Naive thymus-derived CD4-positive, alpha-beta T cell (primary cell): ENCODE measurements around the gene ATP5F1E. TPM values are rescaled to one million over a fixed set of nuclear protein-coding genes. Genes with fewer than 3 reads are reported as not detected.

ENCODE experiments used
- ATAC-seq: fragments of 150-1000 bp; cut with Tn5 transposase; 2 replicates; pipeline ENCODE4 v1.10.0; 2021; ENCODE audit warnings: mild to moderate bottlenecking, moderate library complexity
- CTCF ChIA-PET: fragments of 350-600 bp; sonication (Branson Sonifier 250); formaldehyde crosslinking; loops from one replicate; lab custom pipeline; 2021; ENCODE audit warnings: antibody characterized with exemption; lab: Charles Lee
- POLR2A ChIA-PET: fragments of 350-600 bp; sonication (Branson Sonifier 250); formaldehyde crosslinking; loops from one replicate; lab custom pipeline; 2021; ENCODE audit warnings: antibody characterized with exemption, inconsistent platforms; lab: Charles Lee
- DNase-seq, 9 donors: peaks; one replicate each; pipeline versions ENCODE4 v3.0.0 to v3.0.0-alpha.2; 2020 to 2022; ENCODE audit warnings: mixed read lengths in 1 of 9
- H3K27ac ChIP-seq: one replicate; pipeline ENCODE4 v1.7.0; 2013; ENCODE audit warnings: mild to moderate bottlenecking, low read depth, low read length, moderate library complexity
- H3K27me3 ChIP-seq, 2 donors: one replicate each; pipeline ENCODE4 v1.7.0; 2013; ENCODE audit warnings: low read length in 2 of 2, mild to moderate bottlenecking in 2 of 2, moderate library complexity in 2 of 2; ENCODE audit not compliant: control insufficient read depth in 2 of 2, insufficient read depth in 2 of 2
- H3K36me3 ChIP-seq, 3 experiments: 1 replicate in 2 of 3; 2 replicates in 1 of 3; pipeline ENCODE4 v1.7.0; 2013; ENCODE audit warnings: low read length in 3 of 3, mild to moderate bottlenecking in 3 of 3, moderate library complexity in 1 of 3; ENCODE audit not compliant: insufficient read depth in 3 of 3, control insufficient read depth in 2 of 3
- H3K4me1 ChIP-seq, 2 donors: one replicate each; pipeline ENCODE4 v1.7.0; 2013; ENCODE audit warnings: low read length in 2 of 2, mild to moderate bottlenecking in 2 of 2, moderate library complexity in 1 of 2; ENCODE audit not compliant: control insufficient read depth in 2 of 2, insufficient read depth in 2 of 2
- H3K4me3 ChIP-seq: 2 replicates; pipeline ENCODE4 v1.7.0; 2013; ENCODE audit warnings: mild to moderate bottlenecking, low read length
- H3K9me3 ChIP-seq, 3 experiments: 1 replicate in 2 of 3; 2 replicates in 1 of 3; pipeline ENCODE4 v1.7.0; 2013; ENCODE audit warnings: low read length in 3 of 3; ENCODE audit not compliant: control insufficient read depth in 2 of 3
- H3K27ac Mint-ChIP-seq, 9 donors: one replicate each; pipeline ENCODE4 v1.8.0; 2020 to 2022; ENCODE audit warnings: mixed read lengths in 9 of 9, mild to moderate bottlenecking in 8 of 9, moderate library complexity in 5 of 9, inconsistent platforms in 2 of 9
- H3K27me3 Mint-ChIP-seq, 5 donors: one replicate each; pipeline ENCODE4 v1.8.0; 2021 to 2022; ENCODE audit warnings: mixed read lengths in 5 of 5, mild to moderate bottlenecking in 1 of 5
- H3K36me3 Mint-ChIP-seq, 5 donors: one replicate each; pipeline ENCODE4 v1.8.0; 2020 to 2022; ENCODE audit warnings: mixed read lengths in 5 of 5, mild to moderate bottlenecking in 3 of 5, inconsistent platforms in 1 of 5
- H3K4me1 Mint-ChIP-seq, 7 donors: one replicate each; pipeline ENCODE4 v1.8.0; 2020 to 2022; ENCODE audit warnings: mixed read lengths in 7 of 7, mild to moderate bottlenecking in 3 of 7, inconsistent platforms in 1 of 7
- H3K4me3 Mint-ChIP-seq, 10 donors: one replicate each; pipeline ENCODE4 v1.8.0; 2020 to 2022; ENCODE audit warnings: mild to moderate bottlenecking in 10 of 10, mixed read lengths in 10 of 10, moderate library complexity in 6 of 10, inconsistent platforms in 2 of 10
- H3K9me3 Mint-ChIP-seq, 11 donors: one replicate each; pipeline ENCODE4 v1.8.0; 2020 to 2022; ENCODE audit warnings: mixed read lengths in 11 of 11, mild to moderate bottlenecking in 4 of 11, inconsistent platforms in 1 of 11, moderate library complexity in 1 of 11
- intact Hi-C, 2 donors: fragments of 100-400 bp; cut with micrococcal nuclease; formaldehyde crosslinking; loops; one replicate each; pipeline ENCODE4 v1.15.1; 2023
- polyA plus RNA-seq, 2 donors: library from polyadenylated mRNA; unstranded; fragments of 300-500 nt; fragmentation: Illumina TruSeq; gene quantifications; one replicate each; pipeline ENCODE4 v1.2.3, GENCODE V29; 2021
- total RNA-seq, 6 experiments: library from RNA in 5 of 6; stranded (reverse) in 5 of 6; gene quantifications; 1 replicate in 5 of 6; 2 replicates in 1 of 6; pipeline ENCODE4 v1.2.3 and lab custom pipeline; 2021 to 2026

ATP5F1E gene
- total and polyA plus RNA-seq, 7 experiments from 2014 or later = 31.4 to 81.7 (median 67.4) TPM

GRCh38 chr20:58976061-58976730, 55.9 kb downstream of the ATP5F1E start:
- peaks cover 0 to 33% (median 16%) of the 10 kb centered on the region in 11 donors for H3K9me3 Mint-ChIP-seq
- intact Hi-C loops = no loop called here

More at GRCh38 chr20:58976061-58976730, 55.9 kb downstream of the ATP5F1E start:
- H3K27me3 ChIP-seq = no peaks in the 10 kb centered on the region
- DNase-seq = peak in 1 of 9 donors; percentile 8
- Mint-ChIP-seq H3K4me3 (no peak overlapping the region), H3K4me1 (peaks cover 0 to 4% (median 0%) of the 10 kb centered on the region in 7 donors), H3K27ac (no peak overlapping the region), H3K36me3 (peaks cover 0 to 15% (median 8%) of the 10 kb centered on the region in 5 donors), H3K27me3 (peaks cover 0 to 11% (median 0%) of the 10 kb centered on the region in 5 donors)
- no peak overlapping the region for H3K4me3 ChIP-seq
- POLR2A ChIA-PET = interaction anchor here (0.7 kb wide), 1 partner anchor 1367 kb away, joined by 3 read pairs; no protein-coding TSS in a partner anchor
- no peak overlapping the region for H3K27ac ChIP-seq
- peaks cover 0 to 3% (median 0%) of the 10 kb centered on the region in 3 experiments for H3K36me3 ChIP-seq
- CTCF ChIA-PET = interaction anchor here (0.7 kb wide), 1 partner anchor 333 kb away, joined by 5 read pairs; no protein-coding TSS in a partner anchor
- no peak for ATAC-seq
- H3K9me3 ChIP-seq = peaks cover 0 to 7% (median 0%) of the 10 kb centered on the region in 3 experiments
- no peaks in the 10 kb centered on the region for H3K4me1 ChIP-seq

Other genes with a start within 250 kb of the ATP5F1E start
- gene GNAS-AS1, start 181.4 kb downstream of the ATP5F1E start, total RNA-seq = 1 to 10 TPM in 3 of 5 experiments, under 1 TPM in 2; 0.13 to 2.0 (median 1.5) TPM
- gene GNAS-AS1, start 181.4 kb downstream of the ATP5F1E start, polyA plus RNA-seq = not detected
- 100 to 1,000 TPM; 694 to 907 (median 775) TPM for gene GNAS, start 179.6 kb downstream of the ATP5F1E start, total RNA-seq
- gene GNAS, start 179.6 kb downstream of the ATP5F1E start, polyA plus RNA-seq = 100 to 1,000 TPM; 147 to 221 TPM
- 10 to 100 TPM; 84.5 to 96.1 (median 90.8) TPM for gene NELFCD, start 51.1 kb downstream of the ATP5F1E start, total RNA-seq
- 10 to 100 TPM; 65.0 to 81.6 TPM for gene NELFCD, start 51.1 kb downstream of the ATP5F1E start, polyA plus RNA-seq
- gene CTSZ, start 25.1 kb downstream of the ATP5F1E start, total RNA-seq = 100 to 1,000 TPM in 1 of 5 experiments, 10 to 100 TPM in 4; 29.5 to 165 (median 34.1) TPM
- gene CTSZ, start 25.1 kb downstream of the ATP5F1E start, polyA plus RNA-seq = 1 to 10 TPM; 1.0 to 3.0 TPM
- 1 to 10 TPM in 1 of 5 experiments, under 1 TPM in 1, not detected in 3; 0.98 to 9.5 TPM for gene TUBB1, start 12.9 kb downstream of the ATP5F1E start, total RNA-seq
- under 1 TPM; 0.14 to 0.22 TPM for gene TUBB1, start 12.9 kb downstream of the ATP5F1E start, polyA plus RNA-seq
- 10 to 100 TPM; 37.1 to 70.4 (median 44.0) TPM for gene PRELID3B, start 10.5 kb upstream of the ATP5F1E start, total RNA-seq
- gene PRELID3B, start 10.5 kb upstream of the ATP5F1E start, polyA plus RNA-seq = 10 to 100 TPM; 17.6 to 27.4 TPM
- gene ZNF831, start 131.5 kb upstream of the ATP5F1E start, total RNA-seq = 10 to 100 TPM in 4 of 5 experiments, 1 to 10 TPM in 1; 8.5 to 37.8 (median 35.5) TPM
- 1 to 10 TPM; 5.6 to 7.8 TPM for gene ZNF831, start 131.5 kb upstream of the ATP5F1E start, polyA plus RNA-seq